Breast epithelium (tissue), 4 donors: ENCODE results near the gene ZNF688. TPM values are rescaled to one million over a fixed set of nuclear protein-coding genes. Genes with fewer than 3 reads are reported as not detected.

Experiments used
- DNase-seq, 2 donors: peaks; one replicate each; pipeline ENCODE4 v3.0.0-alpha.2; 2019; ENCODE audit warnings: low spot score in 2 of 2
- H3K27ac ChIP-seq, 2 donors: fragments of 200-600 bp; sonication (generic) in 1 of 2; one replicate each; pipeline ENCODE4 v1.5.1; 2016 to 2019; ENCODE audit warnings: mild to moderate bottlenecking in 1 of 2
- H3K27me3 ChIP-seq, 2 donors: fragments of 200-600 bp; sonication (generic) in 1 of 2; one replicate each; pipeline versions ENCODE4 v1.5.1 to v1.6.0; 2017 to 2019; ENCODE audit warnings: control low read depth in 1 of 2, mild to moderate bottlenecking in 1 of 2
- H3K36me3 ChIP-seq: fragments of 200-600 bp; one replicate; pipeline ENCODE4 v1.5.1; 2019
- H3K4me1 ChIP-seq, 2 donors: fragments of 200-600 bp; sonication (generic); one replicate each; pipeline ENCODE4 v1.5.1; 2016 to 2019; ENCODE audit warnings: control low read depth in 1 of 2
- H3K4me3 ChIP-seq, 3 donors: fragments of 200-600 bp; sonication (generic); 1 replicate in 2 of 3; 2 replicates in 1 of 3; pipeline ENCODE4 v1.5.1; 2016 to 2019; ENCODE audit warnings: mild to moderate bottlenecking in 3 of 3, moderate library complexity in 2 of 3
- H3K9me3 ChIP-seq, 2 donors: fragments of 200-600 bp; sonication (generic) in 1 of 2; one replicate each; pipeline ENCODE4 v1.5.1; 2016 to 2019; ENCODE audit warnings: control low read depth in 1 of 2
- CTCF ChIP-seq, 3 donors: fragments of 450-650 bp; IDR thresholded peaks; one replicate each; pipeline ENCODE4 v1.5.1; 2016 to 2017; ENCODE audit warnings: antibody characterized with exemption in 3 of 3, mild to moderate bottlenecking in 3 of 3, moderate library complexity in 3 of 3
- POLR2A ChIP-seq: fragments of 450-650 bp; IDR thresholded peaks from one replicate; pipeline ENCODE4 v1.6.1; 2016; ENCODE audit warnings: antibody characterized with exemption, mild to moderate bottlenecking, moderate library complexity
- POLR2AphosphoS5 ChIP-seq, 3 donors: sonication (generic); formaldehyde crosslinking; IDR thresholded peaks; one replicate each; pipeline ENCODE4 v1.6.1; 2017; ENCODE audit warnings: antibody characterized with exemption in 3 of 3
- intact Hi-C: fragments of 100-400 bp; cut with DNase I; formaldehyde crosslinking; loops from one replicate; pipeline ENCODE4 v1.15.1; 2023; ENCODE audit warnings: low total_unique reads
- total RNA-seq, 3 donors: library from RNA; depleted of rRNA; stranded (reverse); fragments of >200 nt; gene quantifications; one replicate each; pipeline ENCODE4 v1.1.0, GENCODE V29; 2016

ZNF688 gene
- total RNA-seq, 3 donors from 2014 or later = 17.4 to 18.4 (median 18.4) TPM

GRCh38 chr16:30555315-30556124, 16.0 kb downstream of the ZNF688 start:
- intact Hi-C loops = loop anchor here (2.0 kb wide), 1 partner anchor 17 kb away; no protein-coding TSS in a partner anchor
- Histone ChIP-seq H3K27me3 (no peaks in the 10 kb centered on the region), H3K9me3 (no peaks in the 10 kb centered on the region), H3K36me3 (peaks cover 7% of the 10 kb centered on the region), H3K4me3 (no peak overlapping the region), H3K27ac (no peak overlapping the region), H3K4me1 (no peaks in the 10 kb centered on the region)
- DNase-seq = no peak
- TF ChIP-seq POLR2AphosphoS5 (IDR thresholded peaks at IDR 0.05) (no peak), POLR2A (no peak), CTCF (IDR thresholded peaks at IDR 0.05) (no peak)

GRCh38 chr16:30554557-30555314, 16.8 kb downstream of the ZNF688 start:
- Histone ChIP-seq H3K9me3 (no peaks in the 10 kb centered on the region), H3K36me3 (peaks cover 7% of the 10 kb centered on the region), H3K4me1 (no peaks in the 10 kb centered on the region), H3K27me3 (no peaks in the 10 kb centered on the region), H3K27ac (no peak overlapping the region), H3K4me3 (no peak overlapping the region)
- TF ChIP-seq CTCF (IDR thresholded peaks at IDR 0.05) = no peak
- no peak for TF ChIP-seq POLR2AphosphoS5 (IDR thresholded peaks at IDR 0.05)
- TF ChIP-seq POLR2A = no peak
- no peak for DNase-seq
- intact Hi-C loops = loop anchor here (2.0 kb wide), 1 partner anchor 16 kb away; no protein-coding TSS in a partner anchor

- no peak overlapping the region for H3K27ac ChIP-seq
- TF ChIP-seq POLR2A = no peak
- no peak for TF ChIP-seq CTCF (IDR thresholded peaks at IDR 0.05)
- TF ChIP-seq POLR2AphosphoS5 (IDR thresholded peaks at IDR 0.05) = no peak
- H3K4me1 ChIP-seq = no peaks in the 10 kb centered on the region
- intact Hi-C loops = no loop called here
- no peaks in the 10 kb centered on the region for H3K27me3 ChIP-seq
- no peak overlapping the region for H3K4me3 ChIP-seq
- DNase-seq = no peak
- H3K36me3 ChIP-seq = peaks cover 7% of the 10 kb centered on the region
- no peaks in the 10 kb centered on the region for H3K9me3 ChIP-seq
Observed at GRCh38 chr16:30553393-30553899, 18.1 kb downstream of the ZNF688 start.

- no peaks in the 10 kb centered on the region for H3K9me3 ChIP-seq
- peaks cover 7% of the 10 kb centered on the region for H3K36me3 ChIP-seq
- intact Hi-C loops = no loop called here
- TF ChIP-seq POLR2AphosphoS5 (IDR thresholded peaks at IDR 0.05) (no peak), POLR2A (no peak), CTCF (IDR thresholded peaks at IDR 0.05) (no peak)
- H3K4me3 ChIP-seq = no peak overlapping the region
- no peak overlapping the region for H3K27ac ChIP-seq
- DNase-seq = no peak
- H3K4me1 ChIP-seq = no peaks in the 10 kb centered on the region
- no peaks in the 10 kb centered on the region for H3K27me3 ChIP-seq
Observed at GRCh38 chr16:30552956-30553355, 18.6 kb downstream of the ZNF688 start.

GRCh38 chr16:30551781-30552180, 19.7 kb downstream of the ZNF688 start:
- H3K27ac ChIP-seq = no peak overlapping the region
- H3K9me3 ChIP-seq = no peaks in the 10 kb centered on the region
- H3K36me3 ChIP-seq = peaks cover 7% of the 10 kb centered on the region
- H3K4me1 ChIP-seq = no peaks in the 10 kb centered on the region
- H3K27me3 ChIP-seq = no peaks in the 10 kb centered on the region
- DNase-seq = no peak
- H3K4me3 ChIP-seq = no peak overlapping the region
- intact Hi-C loops = no loop called here
- no peak for TF ChIP-seq POLR2AphosphoS5 (IDR thresholded peaks at IDR 0.05)
- TF ChIP-seq CTCF (IDR thresholded peaks at IDR 0.05) = no peak
- no peak for TF ChIP-seq POLR2A
